OCI-LY7 (cell line): ENCODE results near the gene LARGE1. TPM values are rescaled to one million over a fixed set of nuclear protein-coding genes. Genes with fewer than 3 reads are reported as not detected.
A peak's percentile ranks its signal among the peaks of the same experiment; 100 is the strongest.

Source experiments
- BruUV-seq: library from RNA; stranded (reverse); fragments of 400-500 nt; replicated peaks from 2 replicates; lab custom pipeline; 2021; lab: Mats Ljungman, UMichigan
- CTCF ChIA-PET: fragments of 300-600 bp; sonication (Branson Sonifier 250); formaldehyde crosslinking; loops from one replicate; lab custom pipeline; 2022; ENCODE audit warnings: antibody characterized with exemption; ENCODE audit not compliant: unreplicated experiment; lab: Charles Lee
- POLR2A ChIA-PET: fragments of 300-600 bp; sonication (Branson Sonifier 250); formaldehyde crosslinking; loops from one replicate; lab custom pipeline; 2022; ENCODE audit warnings: antibody characterized with exemption; lab: Charles Lee
- DNase-seq: peaks from one replicate; pipeline ENCODE4 v3.0.0-alpha.2; 2015; ENCODE audit warnings: low spot score
- H2AFZ ChIP-seq: fragments of 200-600 bp; sonication (generic), shearing (Covaris generic); 2 replicates; pipeline ENCODE4 v1.6.1; 2014; ENCODE audit warnings: mild to moderate bottlenecking, antibody characterized with exemption, low read length, moderate library complexity
- H3K27ac ChIP-seq: fragments of 200-600 bp; sonication (generic); 2 replicates; pipeline ENCODE4 v1.5.1; 2014; ENCODE audit warnings: mixed run types, low read depth, mild to moderate bottlenecking, moderate library complexity, low read length, inconsistent platforms; ENCODE audit not compliant: poor library complexity, severe bottlenecking
- H3K36me3 ChIP-seq: fragments of 200-600 bp; sonication (generic); 2 replicates; pipeline ENCODE4 v1.6.1; 2014; ENCODE audit warnings: mild to moderate bottlenecking, antibody characterized with exemption, low read length, moderate library complexity, mixed read lengths; ENCODE audit not compliant: insufficient read depth
- H3K4me1 ChIP-seq: fragments of 200-600 bp; sonication (generic); 2 replicates; pipeline ENCODE4 v1.5.1; 2014; ENCODE audit warnings: mild to moderate bottlenecking, low read length; ENCODE audit not compliant: insufficient read depth, poor library complexity, severe bottlenecking
- H3K4me2 ChIP-seq: fragments of 200-600 bp; sonication (generic); 2 replicates; pipeline ENCODE4 v1.6.1; 2014; ENCODE audit warnings: mild to moderate bottlenecking, low read length
- H3K4me3 ChIP-seq: fragments of 200-600 bp; sonication (generic); 2 replicates; pipeline ENCODE4 v1.5.1; 2014; ENCODE audit warnings: mild to moderate bottlenecking, low read depth, low read length; ENCODE audit not compliant: poor library complexity, severe bottlenecking
- H3K79me2 ChIP-seq: fragments of 200-600 bp; sonication (generic); 2 replicates; pipeline ENCODE4 v1.6.1; 2016; ENCODE audit warnings: low read depth, mild to moderate bottlenecking, low read length, moderate library complexity, mixed read lengths; ENCODE audit not compliant: insufficient read depth
- H3K9me2 ChIP-seq: fragments of 200-600 bp; sonication (generic); 2 replicates; pipeline ENCODE4 v1.6.1; 2016; ENCODE audit warnings: mild to moderate bottlenecking, low read length, mixed read lengths; ENCODE audit not compliant: insufficient read depth
- H3K9me3 ChIP-seq: fragments of 200-600 bp; sonication (generic); 2 replicates; pipeline ENCODE4 v1.6.1; 2014; ENCODE audit warnings: mild to moderate bottlenecking, mixed run types, low read length, mixed read lengths
- H4K20me1 ChIP-seq: fragments of 200-600 bp; sonication (generic); 2 replicates; pipeline ENCODE4 v1.6.1; 2014; ENCODE audit warnings: mild to moderate bottlenecking, antibody characterized with exemption, low read length, moderate library complexity, mixed read lengths; ENCODE audit not compliant: insufficient read depth
- EZH2phosphoT487 ChIP-seq: fragments of 200-600 bp; sonication (generic); IDR thresholded peaks from 2 replicates; pipeline ENCODE4 v1.6.1; 2018; ENCODE audit warnings: low read depth, borderline replicate concordance, mild to moderate bottlenecking, mixed run types, antibody characterized with exemption, low read length, moderate library complexity, mixed read lengths
- intact Hi-C: fragments of 100-400 bp; cut with micrococcal nuclease; formaldehyde crosslinking; loops from one replicate; pipeline ENCODE4 v1.10.0; 2022; ENCODE audit not compliant: unreplicated experiment
- total RNA-seq, 2 experiments: library from RNA; depleted of rRNA in 1 of 2; stranded (reverse); fragments of >200 nt in 1 of 2; shearing (Covaris generic) in 1 of 2; gene quantifications; 2 replicates each; pipeline ENCODE4 v1.2.3, GENCODE V29; 2014 to 2022
- TF ChIP-seq, protein P1 (sequence below): fragments of 200-600 bp; sonication (generic); conservative IDR thresholded peaks from 2 replicates; pipeline ENCODE4 v1.5.1; 2014; ENCODE audit warnings: mild to moderate bottlenecking, antibody characterized with exemption, low read length, moderate library complexity, mixed read lengths

The LARGE1 gene
- total RNA-seq, 2 experiments from 2014 or later: 31.5 to 31.9 TPM

DNA sequence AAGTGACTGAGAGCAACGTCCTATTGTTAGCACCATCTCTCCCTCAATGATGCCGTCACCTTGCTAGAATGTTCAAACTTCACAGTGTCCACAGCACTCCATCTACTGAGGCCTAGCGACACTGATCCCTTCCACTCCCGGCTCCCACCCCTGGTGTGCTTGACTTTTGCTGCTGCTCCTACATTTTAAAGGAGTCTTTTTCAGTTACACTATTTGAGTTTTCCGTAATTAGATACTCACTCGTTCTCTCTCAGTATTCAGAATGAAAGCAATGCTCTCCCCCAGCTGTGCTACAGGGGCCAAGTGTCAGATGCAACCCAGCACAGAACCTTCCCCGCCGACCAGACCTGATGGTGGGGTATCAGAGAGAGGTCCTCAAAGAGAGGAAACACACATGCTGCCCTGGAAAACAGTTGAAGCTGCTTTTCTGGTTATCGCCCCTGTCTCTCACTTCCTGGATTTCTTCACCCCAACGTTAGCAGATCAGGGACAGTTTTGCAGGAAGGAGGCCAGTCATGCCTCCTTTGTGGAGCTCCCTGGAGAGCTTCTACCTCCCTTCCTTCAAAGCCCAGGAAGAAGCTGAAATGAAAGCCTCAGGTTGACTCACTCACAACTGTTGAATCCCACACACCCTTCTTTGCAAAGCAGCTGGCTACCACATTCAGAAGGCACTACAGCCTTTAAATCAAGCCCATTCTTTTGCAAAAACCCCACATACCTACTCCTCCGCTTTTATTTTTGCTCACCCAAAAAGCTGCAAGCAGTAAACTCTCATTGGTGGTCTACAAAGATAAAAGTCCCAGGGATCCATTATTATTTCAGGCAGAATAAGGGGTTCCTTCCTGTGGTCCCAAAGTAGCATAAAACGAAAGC, 23.5 kb downstream of the LARGE1 start:
- no TSS peak for BruUV-seq
- Histone ChIP-seq H3K27ac (peak overlapping the region; percentile 72), H4K20me1 (no peaks in the 10 kb centered on the region), H3K79me2 (no peaks in the 10 kb centered on the region), H3K36me3 (peaks cover 14% of the 10 kb centered on the region), H2AFZ (peak overlapping the region; percentile 80), H3K9me2 (no peaks in the 10 kb centered on the region), H3K4me2 (peak overlapping the region; percentile 64), H3K4me3 (peak overlapping the region; percentile 30), H3K9me3 (peaks cover 13% of the 10 kb centered on the region), H3K4me1 (peaks cover 45% of the 10 kb centered on the region)
- no peak for TF ChIP-seq EZH2phosphoT487
- TF ChIP-seq, protein P1, sequence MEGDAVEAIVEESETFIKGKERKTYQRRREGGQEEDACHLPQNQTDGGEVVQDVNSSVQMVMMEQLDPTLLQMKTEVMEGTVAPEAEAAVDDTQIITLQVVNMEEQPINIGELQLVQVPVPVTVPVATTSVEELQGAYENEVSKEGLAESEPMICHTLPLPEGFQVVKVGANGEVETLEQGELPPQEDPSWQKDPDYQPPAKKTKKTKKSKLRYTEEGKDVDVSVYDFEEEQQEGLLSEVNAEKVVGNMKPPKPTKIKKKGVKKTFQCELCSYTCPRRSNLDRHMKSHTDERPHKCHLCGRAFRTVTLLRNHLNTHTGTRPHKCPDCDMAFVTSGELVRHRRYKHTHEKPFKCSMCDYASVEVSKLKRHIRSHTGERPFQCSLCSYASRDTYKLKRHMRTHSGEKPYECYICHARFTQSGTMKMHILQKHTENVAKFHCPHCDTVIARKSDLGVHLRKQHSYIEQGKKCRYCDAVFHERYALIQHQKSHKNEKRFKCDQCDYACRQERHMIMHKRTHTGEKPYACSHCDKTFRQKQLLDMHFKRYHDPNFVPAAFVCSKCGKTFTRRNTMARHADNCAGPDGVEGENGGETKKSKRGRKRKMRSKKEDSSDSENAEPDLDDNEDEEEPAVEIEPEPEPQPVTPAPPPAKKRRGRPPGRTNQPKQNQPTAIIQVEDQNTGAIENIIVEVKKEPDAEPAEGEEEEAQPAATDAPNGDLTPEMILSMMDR: no peak
- CTCF ChIA-PET: interaction anchor here (0.6 kb wide), 1 partner anchor 47 kb away, joined by 4 read pairs; no protein-coding TSS in a partner anchor
- POLR2A ChIA-PET: interaction anchor here (0.9 kb wide), 1 partner anchor 12 kb away, joined by 3 read pairs; no protein-coding TSS in a partner anchor
- intact Hi-C loops: loop anchor here (2.0 kb wide), 2 partner anchors 24 to 54 kb away; partner anchors contain the start of gene LARGE1
- peak; percentile 56 for DNase-seq

DNA sequence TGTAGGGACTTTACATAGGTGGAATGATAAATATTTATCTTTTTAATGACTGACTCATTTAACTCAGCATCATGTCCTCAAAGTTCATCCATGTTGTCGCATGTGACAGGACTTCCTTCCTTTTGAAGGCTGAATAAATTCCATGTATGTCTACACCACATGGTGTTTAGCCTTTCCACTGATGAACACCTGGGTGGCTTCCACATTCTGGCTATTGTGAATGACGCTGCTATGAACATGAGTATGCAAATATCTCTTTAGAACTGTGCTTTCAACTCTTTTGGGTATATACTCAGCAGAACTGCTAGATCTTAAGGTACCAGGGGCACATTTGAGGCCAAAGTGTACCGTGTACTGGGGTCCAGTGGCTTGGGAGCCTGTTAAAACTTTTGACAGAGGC, 24.1 kb downstream of the LARGE1 start:
- Histone ChIP-seq H3K79me2 (no peaks in the 10 kb centered on the region), H4K20me1 (no peaks in the 10 kb centered on the region), H3K4me2 (peak overlapping the region; percentile 64), H3K9me2 (no peaks in the 10 kb centered on the region), H3K9me3 (peaks cover 13% of the 10 kb centered on the region), H3K4me1 (peaks cover 45% of the 10 kb centered on the region), H3K27ac (peak overlapping the region; percentile 72), H3K4me3 (peak overlapping the region; percentile 30), H3K36me3 (peaks cover 14% of the 10 kb centered on the region), H2AFZ (peak overlapping the region; percentile 80; the same call in 1 of the 2 replicates)
- CTCF ChIA-PET: no interaction called here
- intact Hi-C loops: loop anchor here (2.0 kb wide), 2 partner anchors 25 to 53 kb away; partner anchors contain the start of gene LARGE1
- POLR2A ChIA-PET: interaction anchor here (0.9 kb wide), 1 partner anchor 12 kb away, joined by 3 read pairs; no protein-coding TSS in a partner anchor
- no peak for TF ChIP-seq EZH2phosphoT487
- TF ChIP-seq, protein P1: no peak
- no TSS peak for BruUV-seq
- peak; percentile 75 for DNase-seq
